GM18519 (cell line): ENCODE measurements around the gene CFTR.

ENCODE experiments used
- ATAC-seq: cut with Tn5 transposase; IDR thresholded peaks from one replicate; pipeline ENCODE4 v1.9.1; 2021; ENCODE audit warnings: mild to moderate bottlenecking, moderate library complexity; ENCODE audit not compliant: unreplicated experiment, low FRiP score

Gene CFTR

GRCh38 chr7:117581424-117581823, 101.6 kb downstream of the CFTR start:
- ATAC-seq, result no peak

- ATAC-seq, result no peak
Measured at GRCh38 chr7:117582219-117582704, 102.4 kb downstream of the CFTR start.

- ATAC-seq, result no peak
Measured at GRCh38 chr7:117587931-117588330, 108.1 kb downstream of the CFTR start.

GRCh38 chr7:117588352-117588794, 108.5 kb downstream of the CFTR start:
- peak; percentile 78 for ATAC-seq

- ATAC-seq, result no peak
Measured at GRCh38 chr7:117590191-117590590, 110.4 kb downstream of the CFTR start.

GRCh38 chr7:117592011-117592635, 112.3 kb downstream of the CFTR start:
- ATAC-seq, result no peak

GRCh38 chr7:117596134-117596533, 116.3 kb downstream of the CFTR start:
- ATAC-seq, result no peak

GRCh38 chr7:117597755-117598154, 117.9 kb downstream of the CFTR start:
- ATAC-seq, result no peak

- ATAC-seq, result no peak
Measured at GRCh38 chr7:117600911-117601310, 121.1 kb downstream of the CFTR start.

GRCh38 chr7:117603627-117604026, 123.8 kb downstream of the CFTR start:
- no peak for ATAC-seq

GRCh38 chr7:117605712-117606111, 125.9 kb downstream of the CFTR start:
- ATAC-seq, result no peak

GRCh38 chr7:117606132-117606531, 126.3 kb downstream of the CFTR start:
- ATAC-seq, result no peak

GRCh38 chr7:117610396-117610795, 130.6 kb downstream of the CFTR start:
- no peak for ATAC-seq

- ATAC-seq, result no peak
Measured at GRCh38 chr7:117612637-117613036, 132.8 kb downstream of the CFTR start.

- no peak for ATAC-seq
Measured at GRCh38 chr7:117616694-117617093, 136.9 kb downstream of the CFTR start.

- ATAC-seq, result no peak
Measured at GRCh38 chr7:117619681-117620080, 139.9 kb downstream of the CFTR start.

GRCh38 chr7:117621075-117621618, 141.3 kb downstream of the CFTR start:
- ATAC-seq, result no peak

- no peak for ATAC-seq
Measured at GRCh38 chr7:117623606-117624005, 143.8 kb downstream of the CFTR start.

- no peak for ATAC-seq
Measured at GRCh38 chr7:117630501-117630900, 150.7 kb downstream of the CFTR start.

GRCh38 chr7:117630907-117631564, 151.2 kb downstream of the CFTR start:
- ATAC-seq, result no peak

GRCh38 chr7:117631652-117632051, 151.8 kb downstream of the CFTR start:
- ATAC-seq, result no peak

GRCh38 chr7:117637937-117638336, 158.1 kb downstream of the CFTR start:
- no peak for ATAC-seq
